NOMO-1 (cell line): ENCODE measurements around the gene AP5S1.
"Not testable (repeated sequence)": the region's sequence is repeated elsewhere in the genome, so short reads cannot be mapped to it uniquely, and the experiment has no call there.

ENCODE experiments used
- DNase-seq, 2 experiments: peaks; one replicate each; lab custom pipeline; 2025; ENCODE audit not compliant: unreplicated experiment in 2 of 2; lab: John Stamatoyannopoulos, UW

Gene AP5S1

GRCh38 chr20:3842348-3842930 is 22.1 kb downstream of the AP5S1 start:
- DNase-seq = no peak

DNA sequence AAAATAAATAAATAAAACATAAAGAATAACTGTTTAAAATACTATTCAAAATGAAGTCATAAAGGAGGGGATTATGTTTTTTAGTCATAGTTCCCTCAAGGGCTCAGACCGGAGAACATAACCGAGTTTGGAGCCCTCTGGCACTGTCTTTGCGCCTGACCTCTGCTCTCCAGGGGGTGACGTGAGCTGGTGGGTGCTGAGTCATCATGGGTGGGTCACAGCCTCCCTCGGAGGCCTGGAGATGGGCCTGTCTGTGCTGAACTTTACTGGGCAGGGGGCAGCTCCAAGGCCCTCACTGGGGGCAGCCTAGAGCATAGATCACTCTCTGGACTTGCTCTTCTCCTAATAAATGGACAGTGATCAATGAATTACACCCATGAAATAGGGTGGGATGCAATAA is 23.1 kb downstream of the AP5S1 start:
- DNase-seq = no peak

DNA sequence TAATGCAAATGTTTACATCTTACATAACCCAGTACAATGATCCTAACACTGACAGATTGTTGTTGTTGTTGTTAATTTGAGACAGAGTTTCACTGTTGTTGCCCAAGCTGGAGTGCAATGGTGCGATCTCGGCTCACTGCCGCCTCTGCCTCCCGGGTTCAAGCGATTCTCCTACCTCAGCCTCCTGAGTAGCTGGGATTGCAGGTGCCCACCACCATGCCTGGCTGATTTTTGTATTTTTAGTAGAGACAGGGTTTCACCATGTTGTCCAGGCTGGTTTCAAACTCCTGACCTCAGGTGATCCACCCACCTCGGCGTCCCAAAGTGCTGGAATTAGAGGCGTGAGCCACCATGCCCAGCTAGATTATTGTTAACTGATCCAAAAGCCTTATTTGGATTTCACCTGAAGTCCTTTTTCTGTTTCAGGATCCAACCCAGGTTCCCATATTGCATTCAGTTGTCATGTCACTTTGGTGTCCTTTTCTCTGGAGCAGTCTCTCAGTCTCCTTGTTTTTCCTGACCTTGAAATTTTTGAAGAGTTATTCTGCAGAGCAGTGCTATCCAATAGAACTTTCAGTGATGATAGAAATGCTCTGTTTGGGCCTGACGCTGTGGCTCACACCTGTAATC is 23.8 kb downstream of the AP5S1 start:
- not testable (repeated sequence) for DNase-seq

GRCh38 chr20:3846378-3846739 is 26.0 kb downstream of the AP5S1 start:
- no peak for DNase-seq

GRCh38 chr20:3846740-3847428 is 26.5 kb downstream of the AP5S1 start, which contains the start of gene MAVS:
Gene MAVS, plus strand, starts transcription at chr20:3846834. Its CDS starts 7,791 bp downstream, at chr20:3854625.
- DNase-seq = peak; percentile 72 to 87

GRCh38 chr20:3847429-3847940 is 27.1 kb downstream of the AP5S1 start:
- DNase-seq = peak in 1 of 2 experiments; percentile 24

GRCh38 chr20:3848565-3848964 is 28.2 kb downstream of the AP5S1 start:
- DNase-seq = no peak

GRCh38 chr20:3854462-3854871 is 34.1 kb downstream of the AP5S1 start:
- DNase-seq = no peak

DNA sequence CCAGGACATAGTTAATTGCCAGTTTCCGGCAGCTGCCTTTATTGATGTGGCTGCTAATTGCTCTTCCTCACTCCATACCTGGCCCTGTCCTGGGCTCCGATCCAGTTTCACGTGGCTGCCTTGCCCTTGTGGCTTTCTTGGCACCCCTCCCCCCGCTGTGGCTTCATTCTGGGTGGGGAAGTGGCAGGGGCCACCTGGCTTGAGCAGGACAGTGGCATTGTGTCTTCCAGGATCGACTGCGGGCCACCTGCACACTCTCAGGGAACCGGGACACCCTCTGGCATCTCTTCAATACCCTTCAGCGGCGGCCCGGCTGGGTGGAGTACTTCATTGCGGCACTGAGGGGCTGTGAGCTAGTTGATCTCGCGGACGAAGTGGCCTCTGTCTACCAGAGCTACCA is 37.1 kb downstream of the AP5S1 start:
- DNase-seq = no peak

GRCh38 chr20:3858689-3859088 is 38.3 kb downstream of the AP5S1 start:
- no peak for DNase-seq

DNA sequence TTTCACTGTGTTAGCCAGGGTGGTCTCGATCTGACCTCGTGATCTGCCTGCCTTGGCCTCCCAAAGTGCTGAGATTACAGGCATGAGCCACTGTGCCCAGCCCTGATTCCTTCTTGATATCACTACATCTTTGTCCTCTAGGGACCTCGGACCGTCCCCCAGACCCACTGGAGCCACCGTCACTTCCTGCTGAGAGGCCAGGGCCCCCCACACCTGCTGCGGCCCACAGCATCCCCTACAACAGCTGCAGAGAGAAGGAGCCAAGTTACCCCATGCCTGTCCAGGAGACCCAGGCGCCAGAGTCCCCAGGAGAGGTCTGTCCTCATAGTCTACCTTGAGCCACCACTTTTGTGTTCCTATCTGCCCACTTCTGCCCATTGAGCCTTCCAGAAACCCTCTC is 40.8 kb downstream of the AP5S1 start:
- no peak for DNase-seq

- no peak for DNase-seq
Measured at GRCh38 chr20:3862333-3862732, 42.0 kb downstream of the AP5S1 start.

DNA sequence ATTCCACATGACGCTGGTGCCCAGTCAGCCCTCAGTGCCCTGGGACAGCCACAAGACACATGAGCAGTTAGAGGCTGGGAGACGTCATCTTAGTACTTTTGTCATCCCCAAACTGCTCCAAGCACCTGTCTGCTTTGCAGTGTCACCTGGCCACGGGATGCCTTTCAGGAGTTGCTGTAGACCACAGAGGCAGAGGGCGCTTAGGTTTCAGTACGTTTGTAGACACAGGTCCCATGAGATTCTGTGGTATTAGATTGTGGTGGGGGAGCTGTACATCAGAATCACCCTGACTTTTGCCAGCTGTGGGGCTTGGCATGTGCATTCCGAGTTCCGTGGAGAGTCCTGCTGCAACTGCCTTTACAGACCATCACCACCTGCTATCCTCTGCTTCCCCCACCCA is 43.0 kb downstream of the AP5S1 start:
- no peak for DNase-seq

DNA sequence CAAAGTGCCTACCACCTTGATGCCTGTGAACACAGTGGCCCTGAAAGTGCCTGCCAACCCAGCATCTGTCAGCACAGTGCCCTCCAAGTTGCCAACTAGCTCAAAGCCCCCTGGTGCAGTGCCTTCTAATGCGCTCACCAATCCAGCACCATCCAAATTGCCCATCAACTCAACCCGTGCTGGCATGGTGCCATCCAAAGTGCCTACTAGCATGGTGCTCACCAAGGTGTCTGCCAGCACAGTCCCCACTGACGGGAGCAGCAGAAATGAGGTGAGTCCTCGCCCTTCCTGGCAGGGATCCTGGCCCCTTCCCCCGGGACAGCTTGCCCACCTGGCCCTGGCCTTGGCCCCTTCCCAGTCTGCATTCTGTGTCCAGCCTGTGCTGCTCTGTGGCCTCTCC is 44.2 kb downstream of the AP5S1 start:
- no peak for DNase-seq

DNA sequence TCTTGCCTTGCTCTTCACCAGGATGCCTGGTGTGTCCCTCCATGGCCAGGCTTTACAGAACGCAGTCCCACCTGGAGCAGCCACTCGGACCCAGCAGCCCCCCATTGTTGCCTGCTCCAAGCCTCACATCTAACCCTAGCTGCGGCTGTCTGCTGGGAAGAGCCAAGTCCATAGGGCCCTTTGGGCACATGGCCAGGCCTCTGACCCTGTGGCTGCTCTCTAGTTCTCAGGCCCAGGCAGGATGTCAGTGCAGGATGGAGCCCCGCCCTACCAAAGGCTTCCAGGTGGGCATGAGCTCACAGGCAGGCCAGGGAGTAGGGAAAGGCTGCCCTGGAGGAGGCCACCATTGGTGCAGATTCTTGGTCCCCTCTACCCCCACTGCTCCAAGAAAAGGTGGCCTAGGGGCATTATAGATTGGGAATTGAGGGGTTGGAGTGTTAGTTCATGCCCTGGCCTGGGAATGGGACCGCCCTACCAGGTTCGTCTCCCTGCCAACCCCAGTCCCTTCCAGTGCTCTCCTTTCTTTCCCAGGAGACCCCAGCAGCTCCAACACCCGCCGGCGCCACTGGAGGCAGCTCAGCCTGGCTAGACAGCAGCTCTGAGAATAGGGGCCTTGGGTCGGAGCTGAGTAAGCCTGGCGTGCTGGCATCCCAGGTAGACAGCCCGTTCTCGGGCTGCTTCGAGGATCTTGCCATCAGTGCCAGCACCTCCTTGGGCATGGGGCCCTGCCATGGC is 45.0 kb downstream of the AP5S1 start:
- no peak for DNase-seq

DNA sequence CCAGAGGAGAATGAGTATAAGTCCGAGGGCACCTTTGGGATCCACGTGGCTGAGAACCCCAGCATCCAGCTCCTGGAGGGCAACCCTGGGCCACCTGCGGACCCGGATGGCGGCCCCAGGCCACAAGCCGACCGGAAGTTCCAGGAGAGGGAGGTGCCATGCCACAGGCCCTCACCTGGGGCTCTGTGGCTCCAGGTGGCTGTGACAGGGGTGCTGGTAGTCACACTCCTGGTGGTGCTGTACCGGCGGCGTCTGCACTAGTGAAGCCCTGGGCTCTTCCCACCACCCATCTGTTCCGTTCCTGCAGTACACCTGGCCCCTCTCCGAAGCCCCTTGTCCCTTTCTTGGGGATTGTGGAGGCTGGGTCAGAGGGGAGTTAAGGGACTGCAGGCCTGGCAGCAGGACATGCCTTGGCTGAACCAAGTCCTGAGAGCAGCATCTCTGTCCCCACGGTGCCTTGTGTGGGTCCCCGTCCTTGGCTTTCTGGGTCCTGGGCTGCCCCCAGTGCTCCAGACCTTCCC is 45.6 kb downstream of the AP5S1 start:
- no peak for DNase-seq

DNA sequence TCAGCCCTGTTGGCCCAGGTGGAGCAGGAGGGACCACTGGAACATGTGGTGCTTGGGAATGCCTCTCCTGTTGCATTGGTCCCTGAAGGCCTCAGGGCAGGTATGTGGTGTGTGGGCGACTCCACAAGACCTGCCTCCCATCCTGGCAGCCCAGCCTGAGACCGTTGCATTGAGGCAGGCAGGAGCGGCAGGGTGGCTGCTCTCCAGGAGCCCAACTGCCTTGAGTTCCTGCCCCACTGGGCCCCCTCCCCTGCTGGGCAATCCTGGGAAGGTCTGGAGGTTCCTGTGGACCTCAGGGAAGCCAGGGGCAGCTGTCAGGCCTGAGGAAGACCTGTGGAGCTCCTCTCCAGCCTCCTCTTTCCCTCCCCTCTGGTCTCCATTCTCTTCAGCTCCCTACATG is 46.1 kb downstream of the AP5S1 start:
- no peak for DNase-seq

DNA sequence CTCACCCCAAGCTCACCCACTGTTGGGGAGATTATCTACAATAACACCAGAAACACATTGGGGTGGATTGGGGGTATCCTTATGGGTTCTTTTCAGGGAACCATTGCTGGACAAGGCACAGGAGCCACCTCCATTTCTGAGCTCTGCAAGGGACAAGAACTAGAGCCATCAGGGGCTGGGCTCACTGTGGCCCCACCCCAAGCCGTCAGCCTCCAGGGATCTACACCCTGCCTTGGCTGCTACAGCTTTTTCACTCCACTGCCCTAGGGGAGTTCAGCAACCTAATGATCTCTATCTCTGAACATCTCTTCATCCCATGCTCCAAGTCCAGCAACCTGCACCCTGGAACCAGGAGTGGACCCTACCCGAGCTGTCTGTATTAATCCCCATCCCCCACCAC is 47.5 kb downstream of the AP5S1 start:
- no peak for DNase-seq

DNA sequence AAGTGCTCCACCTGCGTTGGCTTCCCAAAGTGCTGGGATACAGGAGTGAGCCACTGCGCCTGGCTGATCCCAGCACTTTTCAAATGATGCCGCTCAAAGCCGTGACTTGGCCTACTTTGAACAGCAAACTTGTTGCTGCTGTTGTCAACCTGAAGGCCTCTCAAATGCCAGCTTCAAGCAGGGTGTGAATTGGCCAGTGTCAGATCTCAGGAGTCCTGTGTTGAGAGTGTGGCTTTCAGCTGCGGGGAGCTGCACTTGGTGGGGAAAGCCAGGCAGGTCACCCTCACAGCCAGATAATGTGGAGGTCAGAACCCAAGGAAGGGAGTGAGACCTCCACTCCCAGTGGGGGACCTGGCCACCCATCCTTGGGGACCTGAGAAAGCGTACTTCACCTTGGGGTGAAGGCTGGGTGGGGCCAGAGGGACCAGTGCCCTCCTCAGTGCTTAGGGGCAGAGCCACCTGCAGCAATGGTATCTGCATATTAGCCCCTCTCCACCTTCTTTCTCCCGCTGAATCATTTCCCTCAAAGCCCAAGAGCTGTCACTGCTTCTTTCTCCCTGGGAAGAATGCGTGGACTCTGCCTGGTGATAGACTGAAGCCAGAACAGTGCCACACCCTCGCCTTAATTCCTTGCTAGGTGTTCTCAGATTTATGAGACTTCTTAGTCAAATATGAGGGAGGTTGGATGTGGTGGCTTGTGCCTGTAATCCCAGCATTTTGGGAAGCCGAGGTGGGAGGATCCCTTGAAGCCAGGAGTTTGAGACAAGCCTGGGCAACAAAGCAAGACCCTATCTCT is 49.7 kb downstream of the AP5S1 start:
- DNase-seq = no peak

DNA sequence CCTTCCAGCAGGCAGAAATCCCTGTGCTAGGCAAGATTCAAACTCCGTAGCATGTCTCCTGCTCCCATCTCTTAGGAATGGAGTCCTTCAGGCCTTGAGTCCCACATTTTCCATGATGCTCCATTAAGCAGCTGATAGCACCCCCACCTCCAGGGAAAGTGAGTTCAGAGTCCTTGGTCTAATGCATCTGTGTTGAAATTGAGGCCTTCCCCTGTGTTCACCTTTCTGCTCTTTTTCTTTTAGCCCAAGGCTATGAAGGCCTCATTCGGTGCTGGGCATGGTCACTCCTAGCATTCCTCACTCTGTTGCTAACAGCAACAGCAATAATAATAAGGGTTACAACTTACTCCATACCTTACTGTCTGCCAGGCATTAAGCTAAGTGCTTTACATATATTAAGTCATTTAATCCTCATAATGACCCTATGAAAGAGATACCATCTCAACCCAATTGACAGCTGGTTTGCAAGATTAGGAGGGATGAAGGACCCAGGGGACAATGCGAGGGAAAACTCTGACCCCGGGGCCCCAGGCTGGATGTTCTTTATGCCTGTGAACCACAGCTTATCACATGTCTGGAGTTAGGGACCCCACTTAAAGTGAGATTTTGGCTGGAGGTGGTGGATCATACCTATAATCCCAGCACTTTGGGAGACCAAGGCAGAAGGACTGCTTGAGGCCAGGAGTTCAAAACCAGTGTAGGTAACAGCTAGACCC is 51.4 kb downstream of the AP5S1 start:
- DNase-seq = no peak
